Measurements from ENCODE around the gene GMDS. TPM values are rescaled to one million over a fixed set of nuclear protein-coding genes. Genes with fewer than 3 reads are reported as not detected.

GMDS gene
- polyA plus RNA-seq, 4 donors, result 63.3 to 87.8 (median 71.6) TPM

DNA sequence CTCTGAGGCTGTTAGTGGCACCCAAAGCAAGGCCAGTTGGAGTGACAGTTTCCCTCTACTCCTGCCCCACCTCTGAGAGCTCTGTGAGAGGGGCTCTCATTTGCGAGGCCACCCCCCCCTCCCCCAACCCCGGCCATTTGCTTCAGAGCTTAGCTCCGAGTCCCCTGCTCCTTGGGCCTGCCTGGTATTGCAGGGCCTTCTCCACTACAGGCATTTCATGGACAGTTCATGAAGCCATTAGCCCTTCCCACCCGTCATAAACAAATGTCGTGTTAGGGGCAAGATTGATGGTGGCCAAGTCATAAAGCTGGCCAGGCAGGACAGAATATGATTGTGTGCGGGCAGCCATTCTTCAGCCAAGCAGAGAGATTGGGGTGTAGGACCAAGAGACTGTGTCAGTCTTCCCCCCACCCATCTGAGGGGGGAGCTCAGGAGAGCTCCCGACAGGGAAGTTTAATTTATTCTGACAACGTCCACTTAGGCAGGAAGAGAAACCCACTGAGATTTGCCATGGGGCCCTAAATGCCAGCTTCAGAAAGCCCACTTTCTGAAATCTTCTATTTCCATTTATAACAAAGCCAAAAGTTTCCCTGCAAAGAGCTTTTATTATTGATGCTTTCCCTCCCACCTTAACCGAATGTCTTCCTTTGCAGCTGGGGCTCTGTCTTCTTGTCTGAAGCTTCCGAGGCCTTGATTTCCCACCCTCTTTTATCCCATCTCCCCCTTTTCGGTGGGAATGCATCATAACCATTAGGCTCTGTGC lies 628.5 kb downstream of the GMDS start:
- no peak for DNase-seq (ENCODE audit: low read depth in 4 of 4, low spot score in 2 of 4)

GRCh38 chr6:1615853-1616420 lies 629.5 kb downstream of the GMDS start:
- no peak for DNase-seq (ENCODE audit: low read depth in 4 of 4, low spot score in 2 of 4)

GRCh38 chr6:1615151-1615852 lies 630.1 kb downstream of the GMDS start:
- DNase-seq (ENCODE audit: low read depth in 4 of 4, low spot score in 2 of 4), result no peak

DNA sequence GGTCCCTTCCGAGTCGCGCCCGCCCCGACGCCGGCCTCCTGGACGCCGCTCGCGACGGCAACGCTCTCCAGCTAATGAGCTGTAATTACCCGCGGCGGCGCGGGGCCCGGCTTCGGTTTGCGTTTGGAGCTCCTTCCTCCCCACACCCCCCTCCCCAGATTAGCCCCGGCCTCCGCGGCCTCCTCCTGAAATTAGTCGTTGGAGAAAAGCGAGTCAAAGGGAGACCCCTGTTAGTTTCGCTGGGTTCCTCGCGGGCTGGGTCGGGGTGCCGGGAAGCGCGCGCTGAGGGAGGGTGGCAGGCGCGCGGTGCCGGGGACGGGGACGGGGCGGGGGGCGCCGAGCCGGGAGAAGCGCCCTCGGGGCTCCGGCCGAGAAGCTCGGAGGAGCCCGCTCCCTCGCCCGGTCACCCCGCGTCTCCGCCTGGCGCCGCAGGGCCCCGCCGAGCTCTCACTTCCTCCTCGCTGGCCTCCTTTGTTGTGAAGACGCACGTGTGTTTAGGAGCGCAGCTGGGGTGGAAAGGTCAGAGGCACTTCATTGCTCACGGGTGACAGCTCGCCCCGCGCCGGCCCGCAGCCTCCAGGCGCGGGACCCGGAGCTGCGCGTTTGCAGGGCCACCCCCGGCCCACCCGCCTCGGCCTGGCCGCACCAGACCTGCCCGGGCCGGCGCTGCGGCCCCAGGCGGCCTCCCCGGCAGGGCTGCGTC lies 630.8 kb downstream of the GMDS start:
- DNase-seq (ENCODE audit: low read depth in 4 of 4, low spot score in 2 of 4), result no peak

DNA sequence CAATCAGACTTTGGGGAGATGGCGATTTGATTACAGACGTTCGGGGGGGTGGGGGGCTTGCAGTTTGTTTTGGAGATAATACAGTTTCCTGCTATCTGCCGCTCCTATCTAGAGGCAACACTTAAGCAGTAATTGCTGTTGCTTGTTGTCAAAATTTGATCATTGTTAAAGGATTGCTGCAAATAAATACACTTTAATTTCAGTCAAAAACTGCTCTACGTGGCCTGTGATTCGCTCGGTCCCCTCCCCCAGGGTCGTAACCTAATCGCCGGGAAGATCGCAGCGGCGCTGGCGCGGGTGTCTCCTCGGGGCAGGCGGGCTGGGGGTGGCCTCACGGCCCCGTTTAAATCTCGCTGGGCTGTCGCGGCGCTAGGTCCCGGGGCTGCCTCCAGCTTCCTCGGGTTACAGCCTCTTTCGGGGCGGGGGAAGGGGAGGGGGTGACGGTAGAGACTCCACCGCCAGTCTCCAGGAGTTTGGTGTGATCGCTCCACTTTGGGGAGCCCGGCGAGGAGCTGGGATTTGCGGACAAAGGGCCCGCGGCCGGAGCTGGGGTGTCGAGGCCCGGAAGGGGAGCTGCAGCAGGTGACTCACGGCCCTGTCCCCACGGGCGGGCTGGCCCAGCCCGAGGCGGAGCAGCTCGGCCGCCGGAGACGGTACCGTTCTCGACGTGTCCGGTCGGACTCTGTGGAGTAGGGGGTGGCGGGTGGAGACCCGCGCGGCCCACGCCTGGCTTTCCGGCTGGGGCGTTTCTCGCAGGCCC lies 631.5 kb downstream of the GMDS start:
- DNase-seq (ENCODE audit: low read depth in 4 of 4, low spot score in 2 of 4), result no peak

- DNase-seq (ENCODE audit: low read depth in 4 of 4, low spot score in 2 of 4), result no peak
Observed at GRCh38 chr6:1613346-1613687, 632.1 kb downstream of the GMDS start.

GRCh38 chr6:1612974-1613306 lies 632.5 kb downstream of the GMDS start:
- no peak for DNase-seq (ENCODE audit: low read depth in 4 of 4, low spot score in 2 of 4)

- DNase-seq (ENCODE audit: low read depth in 4 of 4, low spot score in 2 of 4), result no peak
Observed at GRCh38 chr6:1612299-1612973, 633.0 kb downstream of the GMDS start.

- no peak for DNase-seq (ENCODE audit: low read depth in 4 of 4, low spot score in 2 of 4)
Observed at GRCh38 chr6:1611572-1612298, 633.7 kb downstream of the GMDS start.

- DNase-seq (ENCODE audit: low read depth in 4 of 4, low spot score in 2 of 4), result no peak
Observed at GRCh38 chr6:1611322-1611571, 634.2 kb downstream of the GMDS start.

- DNase-seq (ENCODE audit: low read depth in 4 of 4, low spot score in 2 of 4), result peak in 1 of 4 donors; percentile 19
Observed at GRCh38 chr6:1610497-1611321, 634.7 kb downstream of the GMDS start.

DNA sequence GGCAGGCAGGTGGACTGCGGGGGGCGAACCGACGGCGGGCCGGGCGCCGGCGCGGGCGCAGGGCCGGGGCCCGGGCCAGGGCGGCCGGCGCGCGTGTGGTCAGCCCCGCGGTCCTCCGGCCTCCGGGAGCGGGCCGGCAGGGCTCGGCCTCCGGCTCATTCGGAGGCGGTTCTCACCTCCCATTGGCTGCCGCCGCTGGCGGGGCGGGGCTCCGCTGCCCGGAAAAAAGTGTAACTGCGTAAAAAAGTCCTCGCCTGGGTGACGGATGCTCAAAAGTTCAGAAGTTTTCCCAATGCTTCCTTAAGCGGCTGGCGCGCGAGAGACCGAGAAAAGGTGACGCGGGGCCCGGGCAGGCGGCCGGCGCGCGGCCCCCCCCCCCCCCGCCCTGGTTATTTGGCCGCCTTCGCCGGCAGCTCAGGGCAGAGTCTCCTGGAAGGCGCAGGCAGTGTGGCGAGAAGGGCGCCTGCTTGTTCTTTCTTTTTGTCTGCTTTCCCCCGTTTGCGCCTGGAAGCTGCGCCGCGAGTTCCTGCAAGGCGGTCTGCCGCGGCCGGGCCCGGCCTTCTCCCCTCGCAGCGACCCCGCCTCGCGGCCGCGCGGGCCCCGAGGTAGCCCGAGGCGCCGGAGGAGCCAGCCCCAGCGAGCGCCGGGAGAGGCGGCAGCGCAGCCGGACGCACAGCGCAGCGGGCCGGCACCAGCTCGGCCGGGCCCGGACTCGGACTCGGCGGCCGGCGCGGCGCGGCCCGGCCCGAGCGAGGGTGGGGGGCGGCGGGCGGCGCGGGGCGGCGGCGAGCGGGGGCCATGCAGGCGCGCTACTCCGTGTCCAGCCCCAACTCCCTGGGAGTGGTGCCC lies 635.5 kb downstream of the GMDS start, which contains the start of gene FOXC1:
Gene FOXC1, plus strand, starts transcription at position 268 of the 849 bp plus-strand sequence. Its CDS starts 531 bp downstream, at position 799.
- peak in 2 of 4 donors; percentile 83 to 91 for DNase-seq (ENCODE audit: low read depth in 4 of 4, low spot score in 2 of 4)

DNA sequence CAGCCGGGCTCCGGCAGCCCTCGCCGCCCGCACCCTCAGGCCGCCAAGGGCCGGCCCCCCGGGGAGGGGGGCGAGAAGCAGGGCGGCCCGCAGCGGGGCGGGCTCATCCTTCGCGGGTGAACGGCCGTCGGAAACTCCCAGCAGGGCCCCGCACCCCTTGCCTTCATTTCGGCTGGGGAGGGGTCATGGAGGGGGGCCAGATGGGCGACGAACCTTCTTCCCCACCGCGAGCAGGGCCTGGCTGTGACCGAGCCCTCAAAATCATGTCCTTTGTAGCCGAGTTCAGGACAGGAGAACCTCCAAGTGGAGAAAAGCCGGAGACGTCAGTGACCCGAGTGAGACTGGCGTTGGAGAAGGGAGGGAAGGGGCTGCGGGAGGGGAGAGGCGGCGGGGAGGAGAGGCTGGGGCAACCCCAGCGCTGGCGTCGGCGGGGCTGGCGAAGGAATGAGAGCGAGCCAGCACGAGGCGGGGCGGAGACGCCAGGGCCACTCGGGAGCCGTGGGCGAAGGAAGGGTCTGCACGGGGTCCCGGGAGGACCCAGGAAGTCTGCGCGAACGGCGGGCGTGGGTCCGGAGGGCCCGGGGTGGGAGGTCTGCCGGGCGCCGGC lies 636.3 kb downstream of the GMDS start:
- DNase-seq (ENCODE audit: low read depth in 4 of 4, low spot score in 2 of 4), result peak in 1 of 4 donors; percentile 62

GRCh38 chr6:1608222-1609040 lies 637.0 kb downstream of the GMDS start:
- peak in 1 of 4 donors; percentile 39 for DNase-seq (ENCODE audit: low read depth in 4 of 4, low spot score in 2 of 4)

DNA sequence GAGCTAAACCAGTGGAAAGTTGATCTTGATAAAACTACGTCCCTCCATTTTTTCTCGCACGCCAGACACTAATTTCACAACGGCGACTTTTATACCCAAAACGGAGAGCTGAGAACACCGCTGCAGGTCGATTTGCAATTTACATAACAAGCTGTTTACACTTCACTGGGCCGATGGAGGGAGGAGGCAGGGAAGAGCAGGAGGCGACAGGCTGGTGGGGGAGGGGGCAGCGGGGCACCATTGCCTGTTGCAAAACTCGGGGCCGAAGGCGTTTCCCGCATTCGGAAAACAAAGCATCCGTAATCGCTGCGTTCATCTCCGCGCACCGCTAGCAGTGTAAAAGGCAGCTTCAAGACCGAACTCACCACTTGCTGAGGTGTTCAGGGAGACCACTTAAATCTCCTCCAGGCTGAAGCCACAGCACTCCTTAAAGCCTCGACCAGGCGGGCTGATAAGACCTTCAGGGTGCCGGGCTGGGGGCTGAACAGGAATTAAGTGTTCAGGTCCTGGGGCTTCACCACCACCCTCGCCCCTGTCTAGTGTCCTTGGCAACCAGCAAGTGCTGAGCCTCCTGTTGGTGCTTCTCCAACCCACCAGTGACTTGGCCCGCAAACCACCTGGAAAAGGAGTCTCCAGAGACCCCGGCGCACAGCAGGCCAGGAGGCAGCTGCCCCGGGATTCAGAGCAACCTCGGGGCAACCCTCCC lies 637.7 kb downstream of the GMDS start:
- DNase-seq (ENCODE audit: low read depth in 4 of 4, low spot score in 2 of 4), result peak in 1 of 4 donors; percentile 66

Data from left renal cortex interstitium (tissue), 4 donors.